RPMI8226 (cell line): Measurements from ENCODE around the gene TMEM132D.
A peak's percentile ranks its signal among the peaks of the same experiment; 100 is the strongest.
"Not testable (repeated sequence)": the region's sequence is repeated elsewhere in the genome, so short reads cannot be mapped to it uniquely, and the experiment has no call there.

Experiments used
- DNase-seq: peaks from one replicate; pipeline ENCODE4 v3.0.0-alpha.2; 2015

The TMEM132D gene

DNA sequence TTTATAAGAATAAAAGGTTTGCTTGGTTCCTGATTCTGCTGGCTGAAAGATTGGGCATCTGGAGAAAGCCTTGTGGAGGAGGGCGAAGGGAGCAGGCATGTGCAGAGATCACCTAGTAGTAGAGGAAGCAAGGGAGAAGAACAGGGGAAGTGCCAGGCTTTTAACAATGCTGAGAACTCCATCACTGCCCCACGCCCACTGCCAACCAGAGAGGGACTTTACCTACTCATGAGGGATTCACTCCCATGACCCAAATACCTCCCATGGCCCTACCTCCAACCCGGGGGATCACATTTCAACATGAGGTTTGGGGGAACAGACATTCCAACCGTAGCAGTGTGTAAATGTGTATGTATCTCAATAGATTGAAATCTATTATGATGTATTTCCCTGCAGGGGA, 690.3 kb downstream of the TMEM132D start:
- DNase-seq: no peak

DNA sequence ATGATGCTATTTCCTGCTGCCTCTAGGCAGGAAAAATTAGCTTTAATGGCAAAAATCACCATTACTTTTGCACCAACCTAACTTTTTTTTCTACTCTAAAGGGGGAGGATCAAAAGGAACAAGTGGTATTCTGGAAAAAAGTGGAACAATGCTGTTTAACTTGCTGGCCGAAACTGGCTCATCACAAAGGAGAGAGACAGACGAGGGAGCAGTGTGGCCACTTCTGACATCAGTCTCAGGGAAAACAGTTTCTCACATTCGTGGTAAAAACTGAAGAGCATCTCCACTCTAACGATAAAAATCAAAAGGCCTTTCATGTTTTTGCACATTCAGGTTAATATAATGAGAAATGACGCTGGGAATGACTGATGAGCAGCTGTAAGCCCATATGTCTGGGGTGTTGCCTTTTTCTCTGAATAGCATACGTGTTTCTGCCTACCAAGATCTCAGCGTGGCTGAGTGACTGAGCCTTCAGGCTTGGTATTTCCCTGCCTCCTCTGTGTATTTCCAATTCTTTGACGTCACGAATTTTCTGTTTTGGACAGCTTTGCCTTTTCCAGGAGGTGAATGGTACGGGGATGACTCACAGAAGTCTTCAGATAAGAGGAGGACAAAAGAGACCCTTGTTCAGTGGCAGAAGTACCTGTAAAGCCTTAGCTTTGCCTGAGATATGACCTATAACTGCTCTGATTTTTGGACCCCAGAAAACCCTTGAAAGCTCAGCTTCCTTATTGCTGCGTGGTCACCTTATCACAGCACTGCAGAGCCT, 691.8 kb downstream of the TMEM132D start:
- no peak for DNase-seq

DNA sequence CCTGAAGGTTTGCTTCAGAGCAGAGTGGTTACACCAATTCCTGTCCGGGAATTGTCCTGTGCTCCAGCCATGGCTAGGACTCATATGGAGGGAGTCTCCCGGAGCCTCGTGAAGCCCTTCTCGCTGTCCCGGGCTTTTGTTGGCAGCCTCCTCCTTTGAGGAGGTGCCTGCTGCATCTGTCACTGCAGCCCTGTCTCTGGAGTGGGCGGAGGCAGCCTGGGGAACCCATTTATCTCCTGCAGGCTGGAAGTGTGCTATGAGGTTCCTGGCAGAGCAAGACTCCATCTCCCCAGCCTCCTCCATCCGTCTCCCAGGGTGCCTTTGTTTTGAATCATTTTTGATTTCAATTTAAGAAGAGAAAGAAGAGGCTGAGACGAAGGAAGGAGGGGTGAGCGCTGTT, 695.3 kb downstream of the TMEM132D start:
- no peak for DNase-seq

DNA sequence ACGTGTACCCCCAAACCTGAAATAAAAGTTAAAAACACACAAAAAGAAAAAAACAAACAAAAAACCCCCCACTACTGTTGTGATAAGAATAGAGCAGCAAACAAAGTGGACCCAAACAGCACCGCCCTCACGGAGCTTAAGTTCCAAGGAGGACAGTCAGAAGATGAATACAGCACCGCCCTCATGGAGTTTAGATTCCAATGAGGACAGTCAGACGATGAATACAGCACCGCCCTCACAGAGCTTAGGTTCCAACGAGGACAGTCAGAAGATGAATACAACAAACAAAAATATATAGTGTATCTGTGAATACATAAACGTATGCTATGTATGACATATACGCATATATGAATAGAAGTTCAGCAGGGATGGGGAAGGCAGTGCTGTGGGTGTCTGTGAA, 696.7 kb downstream of the TMEM132D start:
- DNase-seq: no peak

DNA sequence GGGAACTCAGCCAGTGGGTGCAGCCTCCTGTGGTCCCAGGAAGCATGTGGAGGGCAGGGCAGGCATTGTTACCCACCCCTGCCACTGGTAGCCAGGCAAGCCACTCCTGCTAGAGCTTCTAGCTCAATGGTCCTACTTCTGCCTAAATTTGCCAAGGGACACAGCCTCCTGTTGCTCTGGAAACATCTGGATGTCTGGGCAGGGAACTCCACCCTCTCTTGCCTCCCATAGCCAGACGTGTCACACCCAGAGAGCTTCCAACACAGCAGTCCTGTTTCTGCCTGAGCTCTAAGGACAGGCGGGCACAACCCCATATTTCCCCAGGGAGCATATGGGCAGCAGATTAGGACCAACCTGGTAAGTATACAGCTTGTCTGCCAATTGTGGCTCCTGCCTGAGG, 700.4 kb downstream of the TMEM132D start:
- no peak for DNase-seq

DNA sequence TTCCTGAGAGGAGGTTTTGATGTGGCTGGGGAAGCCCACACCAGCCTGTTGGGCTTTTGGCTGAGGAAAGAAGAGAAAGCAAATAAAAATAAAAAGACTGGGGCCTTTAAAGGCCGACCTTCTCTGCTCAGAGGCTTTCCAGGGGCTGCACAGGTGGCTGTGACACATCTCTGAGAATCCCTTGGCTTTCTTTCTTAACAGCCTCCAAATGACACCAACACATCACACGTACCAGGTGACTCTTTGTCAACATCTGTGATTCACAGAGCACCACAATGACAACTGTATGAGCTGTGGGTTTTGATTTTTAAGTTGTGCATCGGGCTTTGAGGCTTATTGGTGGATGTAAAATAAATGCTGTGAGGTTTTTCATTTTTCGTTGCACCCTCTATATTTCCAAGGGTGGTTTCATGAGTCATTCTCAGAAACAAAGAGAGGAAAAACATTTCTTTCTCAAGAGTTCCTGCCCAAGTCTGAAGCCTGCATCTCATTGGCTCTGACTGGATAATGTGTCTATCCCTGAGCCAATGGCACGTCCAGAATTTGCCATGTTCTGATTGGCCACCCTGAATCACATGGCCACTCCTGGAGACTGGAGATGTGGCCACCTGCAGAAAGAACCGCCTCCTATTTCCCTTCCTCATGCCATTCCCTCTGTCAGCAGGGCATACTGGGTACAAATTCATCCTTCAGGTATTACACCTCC, 701.6 kb downstream of the TMEM132D start:
- no peak for DNase-seq

DNA sequence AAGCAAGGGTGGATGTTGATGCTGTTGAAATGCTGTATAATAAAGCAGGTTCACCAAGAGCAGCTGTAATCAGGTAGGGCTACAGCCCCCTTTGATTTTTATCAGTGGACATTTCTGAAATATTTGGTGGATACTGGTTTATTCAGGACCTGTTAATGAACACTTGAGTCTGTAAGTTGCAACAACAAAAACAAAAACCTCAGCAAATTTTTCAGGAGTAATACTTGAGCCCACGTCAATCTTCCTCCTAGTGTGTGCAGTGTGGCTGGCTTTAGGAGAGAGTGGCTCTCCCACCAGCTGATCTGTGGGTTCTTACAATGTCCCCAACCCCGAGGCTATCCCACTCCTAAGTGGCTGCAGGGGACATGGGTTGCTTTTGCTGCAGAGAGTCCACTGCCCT, 702.8 kb downstream of the TMEM132D start:
- DNase-seq: no peak

DNA sequence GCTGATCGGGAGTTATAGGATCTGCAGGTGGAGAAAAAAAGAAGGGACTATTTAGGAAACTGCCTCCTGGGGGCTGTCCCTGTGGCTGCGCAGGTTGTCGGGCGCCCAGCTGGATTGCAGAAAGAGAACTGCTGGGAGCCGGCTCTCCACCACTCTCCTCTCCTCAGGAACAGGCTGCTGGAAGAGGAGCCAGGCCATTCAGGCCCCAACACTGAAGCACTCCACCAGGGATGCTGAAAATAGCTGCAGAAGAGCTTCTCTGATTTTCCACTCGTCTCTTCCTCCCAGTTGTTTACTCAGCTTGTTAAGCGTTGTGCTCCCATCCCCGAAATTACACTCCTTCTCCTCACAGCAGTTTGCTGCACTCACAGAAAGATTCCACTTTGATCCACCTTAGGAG, 703.2 kb downstream of the TMEM132D start:
- no peak for DNase-seq

DNA sequence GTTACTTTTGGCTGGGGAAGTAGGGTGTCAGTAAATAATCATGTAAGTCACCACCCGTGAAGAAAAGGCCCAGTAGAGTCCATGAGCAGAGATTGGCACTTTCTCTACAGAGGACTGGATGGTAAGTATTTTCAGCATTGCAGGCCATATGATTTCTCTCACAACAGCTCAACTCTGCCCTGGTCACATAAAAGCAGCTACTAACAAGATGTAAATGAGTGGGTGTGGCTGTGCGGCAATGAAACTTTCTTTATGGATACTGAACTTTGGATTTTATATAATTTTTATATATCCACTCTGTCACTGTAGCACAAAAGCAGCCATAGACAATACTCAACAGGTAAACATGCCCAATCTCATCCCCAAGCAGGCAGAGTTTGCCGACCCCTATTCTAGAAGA, 706.9 kb downstream of the TMEM132D start:
- DNase-seq: no peak

DNA sequence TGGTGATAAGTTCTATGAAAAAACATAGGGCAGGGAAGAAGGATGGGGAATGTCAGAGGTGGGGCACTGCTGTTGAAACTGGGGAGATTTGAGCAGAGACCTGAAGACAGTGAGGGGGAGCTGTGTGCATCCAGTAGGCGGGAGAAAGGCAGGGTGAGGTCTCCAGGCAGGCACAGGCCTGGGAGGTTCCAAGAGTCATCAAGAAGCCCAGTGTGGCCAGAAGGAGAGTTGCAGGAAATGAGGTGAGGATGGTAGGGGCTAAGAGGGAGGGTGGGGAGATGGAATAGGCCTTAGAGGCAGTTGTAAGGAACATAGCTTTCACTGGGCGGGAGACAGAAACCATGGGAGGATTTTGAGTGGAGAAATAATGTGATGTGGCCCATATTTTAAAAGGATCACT, 708.7 kb downstream of the TMEM132D start:
- no peak for DNase-seq

DNA sequence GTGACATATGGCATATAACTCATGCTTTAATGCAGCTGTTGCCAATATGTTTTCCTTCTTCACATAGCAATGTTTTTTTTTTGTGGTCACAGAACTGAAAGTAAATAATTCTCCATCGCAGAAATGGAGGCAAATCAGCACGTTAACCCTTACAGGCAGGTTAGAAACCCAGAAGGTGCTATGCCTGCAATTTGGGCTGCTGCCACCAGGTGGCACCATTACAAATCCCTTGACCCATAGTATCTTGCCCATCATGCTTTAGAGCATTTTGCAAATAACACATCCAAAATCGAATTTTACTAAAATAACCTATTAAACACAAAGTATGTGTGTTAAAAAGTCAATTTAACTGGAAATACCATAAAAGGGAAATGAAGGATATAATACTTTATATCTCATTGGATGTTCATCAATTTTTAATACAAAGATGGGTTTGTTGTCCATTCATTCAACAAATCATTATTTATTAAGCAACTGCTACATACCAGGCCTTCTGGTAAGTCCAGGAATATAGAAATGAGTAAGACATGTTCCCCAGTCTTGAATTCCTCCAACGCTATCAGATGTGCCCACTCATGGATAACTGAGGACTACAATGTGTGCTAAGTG, 710.5 kb downstream of the TMEM132D start:
- peak; percentile 8 for DNase-seq

DNA sequence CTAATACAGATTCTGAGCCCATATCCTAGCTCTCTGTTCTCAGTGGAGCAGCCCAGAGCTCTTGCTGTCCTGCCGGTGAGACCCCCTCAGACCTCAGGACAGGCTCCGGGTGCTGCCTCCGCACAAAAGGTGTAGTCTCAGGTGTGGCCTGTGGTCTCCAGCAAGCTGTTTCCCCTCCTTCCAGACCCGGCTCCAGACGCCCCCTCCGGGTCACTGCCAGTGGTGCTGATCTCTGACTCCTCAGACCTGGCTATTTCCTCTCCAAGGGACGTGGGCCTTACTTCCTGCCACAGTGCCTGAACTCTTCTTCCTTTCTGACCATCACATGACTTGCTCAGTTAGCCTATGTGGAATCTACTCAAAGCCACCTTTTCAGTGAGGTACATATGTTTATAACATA, 713.0 kb downstream of the TMEM132D start:
- DNase-seq: peak; percentile 5

DNA sequence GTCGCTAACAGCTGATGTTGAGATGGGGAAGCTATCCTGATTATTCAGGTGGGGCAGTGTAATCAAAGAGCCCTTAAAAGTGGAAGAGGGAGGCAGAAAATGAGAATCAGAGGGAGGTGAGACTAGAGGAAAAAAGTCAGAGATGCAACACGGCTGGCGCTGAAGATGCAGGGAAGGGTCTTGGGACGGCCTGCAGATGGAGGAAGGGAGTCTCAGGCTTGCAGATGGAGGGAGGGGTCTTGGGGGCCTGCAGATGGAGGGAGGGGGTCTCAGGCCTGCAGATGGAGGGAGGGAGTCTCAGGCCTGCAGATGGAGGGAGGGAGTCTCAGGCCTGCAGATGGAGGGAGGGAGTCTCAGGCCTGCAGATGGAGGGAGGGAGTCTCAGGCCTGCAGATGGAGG, 713.9 kb downstream of the TMEM132D start:
- not testable (repeated sequence) for DNase-seq

DNA sequence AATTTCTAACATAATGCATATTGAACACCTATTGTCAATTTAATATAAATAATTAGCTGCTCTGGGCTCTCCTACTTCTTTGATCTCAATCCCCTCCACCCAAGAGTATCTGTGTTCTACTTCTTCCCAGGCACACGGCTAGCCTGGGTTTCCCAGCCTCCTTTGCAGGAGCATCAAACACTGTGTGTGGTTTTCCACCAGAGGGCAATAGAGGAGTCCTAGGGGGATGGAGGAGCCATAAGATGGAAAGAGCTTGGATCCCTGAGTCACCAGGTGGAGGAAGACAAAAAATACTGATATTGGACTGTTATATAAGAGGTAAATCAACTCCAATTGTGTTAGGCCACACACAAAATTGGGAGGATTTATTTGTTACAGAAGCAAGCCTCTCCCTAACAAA, 716.9 kb downstream of the TMEM132D start:
- peak; percentile 27 for DNase-seq

DNA sequence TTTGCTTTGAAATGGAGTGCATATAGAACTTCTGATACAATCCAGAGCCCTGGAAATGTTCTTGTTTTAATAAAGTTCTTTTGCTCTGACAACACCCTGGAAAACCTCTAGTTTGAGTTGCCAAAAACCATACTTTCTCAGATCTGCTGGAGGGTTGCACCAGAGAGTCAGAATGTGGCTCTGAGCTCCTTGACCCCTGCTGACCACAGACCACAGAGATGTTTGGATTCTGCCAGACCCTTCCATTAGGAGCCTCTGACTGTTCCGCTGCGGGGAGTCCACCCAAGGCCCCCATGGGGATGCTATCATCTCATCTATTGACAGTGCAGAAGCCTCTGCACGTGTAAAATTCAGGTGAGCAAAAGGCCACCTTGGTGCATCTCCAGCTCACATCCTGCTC, 718.0 kb downstream of the TMEM132D start:
- no peak for DNase-seq

DNA sequence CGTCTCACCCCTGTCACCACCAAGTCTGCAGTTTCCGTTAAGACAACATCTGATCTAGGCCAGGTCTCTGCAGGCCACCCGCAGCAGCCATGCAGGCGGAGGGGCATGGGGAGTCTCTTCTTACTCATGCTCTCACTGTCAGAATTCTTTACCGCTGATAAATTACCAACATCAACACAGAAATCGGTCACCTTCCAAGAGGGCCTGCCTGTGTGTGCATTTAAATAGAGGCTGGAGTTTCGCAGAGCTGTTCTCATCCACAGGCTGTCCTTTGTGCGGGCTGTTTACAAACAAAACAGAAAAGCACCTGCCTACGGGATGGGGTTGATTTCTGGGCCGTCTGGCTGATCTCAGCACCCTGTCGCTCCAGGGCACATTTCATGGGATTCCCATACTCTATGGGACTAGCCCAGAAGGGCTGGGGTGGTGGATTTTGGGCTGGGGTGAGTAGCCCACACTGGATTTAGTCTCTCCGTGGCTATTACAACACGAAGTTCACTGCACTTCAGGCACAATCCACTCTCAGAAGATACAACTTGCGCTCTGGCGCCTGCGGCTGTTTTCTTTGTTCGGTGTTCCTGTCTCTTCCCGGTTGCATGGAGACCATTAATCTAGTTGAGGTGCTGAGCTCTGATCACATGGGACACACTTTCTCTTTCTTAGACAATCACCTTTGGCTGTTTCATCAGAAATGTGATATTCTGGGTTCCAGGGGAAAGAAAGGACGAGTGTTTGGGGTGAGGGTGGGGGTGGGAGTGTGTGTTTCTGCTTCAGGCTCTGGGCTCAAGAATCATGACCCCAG, 719.5 kb downstream of the TMEM132D start:
- no peak for DNase-seq

DNA sequence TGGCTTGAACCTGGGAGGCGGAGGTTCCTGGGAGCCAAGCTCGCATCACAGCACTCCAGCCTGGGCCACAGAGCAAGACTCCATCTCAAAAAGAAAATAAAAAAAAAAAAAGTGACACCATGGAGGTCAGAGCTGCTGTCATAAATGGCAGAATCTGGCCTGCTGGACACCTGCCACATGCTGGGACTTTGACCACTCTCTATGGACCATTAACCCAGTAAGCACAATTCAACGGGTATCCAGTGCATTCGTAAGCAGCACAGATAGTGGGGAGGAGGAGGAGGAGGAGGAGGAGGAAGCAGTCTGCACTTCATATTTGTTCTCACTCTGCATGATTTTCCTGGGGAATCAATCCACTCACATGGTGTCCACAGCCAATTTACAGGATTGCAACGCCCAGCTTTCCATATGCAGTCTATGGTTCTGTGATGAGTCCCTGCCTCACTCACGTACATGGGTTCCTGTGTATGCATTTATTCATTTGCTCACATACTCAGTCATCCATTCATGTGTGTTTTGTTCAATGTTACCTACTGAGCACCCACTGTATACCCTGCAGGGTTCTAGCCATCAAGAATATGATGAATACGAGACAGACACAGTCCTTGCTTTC, 723.8 kb downstream of the TMEM132D start:
- DNase-seq: no peak

DNA sequence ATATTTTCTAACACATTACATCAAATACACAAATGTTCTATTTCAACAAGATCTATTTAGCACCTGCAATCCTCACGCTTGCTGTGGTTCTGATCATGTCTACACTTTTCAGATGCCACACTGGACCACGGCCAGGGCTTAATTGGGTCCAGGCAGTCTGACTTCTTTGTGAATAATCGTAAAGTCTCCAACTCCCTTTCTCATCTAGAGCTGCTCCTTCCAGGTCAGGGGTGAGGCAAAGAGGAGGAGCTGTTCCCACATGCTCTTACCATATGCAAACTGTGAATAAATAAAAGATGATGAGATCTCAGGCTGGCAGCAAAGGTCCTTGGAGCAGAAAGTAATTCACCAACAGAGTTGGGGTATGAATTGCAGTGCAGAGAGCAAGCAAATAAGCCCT, 733.9 kb downstream of the TMEM132D start:
- no peak for DNase-seq

DNA sequence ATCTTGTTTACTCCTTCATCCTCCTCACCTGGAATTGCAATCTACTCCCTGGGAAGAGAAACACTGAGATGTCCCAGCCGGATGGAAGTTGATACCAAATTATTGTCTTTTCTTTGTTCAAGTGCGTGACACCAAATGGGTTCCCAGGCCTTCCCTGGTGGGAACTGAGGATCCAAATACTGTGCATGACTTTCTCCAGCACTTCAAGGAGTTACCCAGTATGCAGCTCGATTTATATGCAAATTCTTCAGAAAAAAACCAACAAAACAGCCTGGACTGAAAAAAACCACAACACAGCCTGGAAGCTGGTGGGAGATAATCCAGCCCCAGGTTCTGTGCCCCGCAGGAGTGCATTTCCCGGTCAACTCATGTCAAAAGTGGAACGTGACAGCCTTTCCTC, 740.0 kb downstream of the TMEM132D start:
- no peak for DNase-seq

DNA sequence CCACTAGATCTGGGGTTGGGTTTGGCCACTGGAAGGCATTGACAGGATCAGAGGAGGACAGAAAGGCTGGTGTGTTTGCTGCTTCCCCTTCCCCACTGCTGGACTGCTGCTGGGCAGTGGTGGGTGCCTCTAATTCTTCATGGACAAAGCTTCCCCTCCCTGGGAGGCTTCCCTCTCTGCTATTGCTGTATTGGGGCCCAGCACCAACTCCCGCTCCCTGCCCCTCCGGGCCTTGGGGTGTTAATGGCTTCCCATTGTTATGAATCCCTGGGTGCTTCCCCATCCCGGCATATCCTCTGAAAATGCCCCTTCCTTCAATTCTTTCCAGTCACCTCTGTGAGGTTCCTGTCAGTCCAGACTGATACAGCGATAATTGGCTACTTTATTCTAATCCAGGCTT, 740.4 kb downstream of the TMEM132D start:
- no peak for DNase-seq

DNA sequence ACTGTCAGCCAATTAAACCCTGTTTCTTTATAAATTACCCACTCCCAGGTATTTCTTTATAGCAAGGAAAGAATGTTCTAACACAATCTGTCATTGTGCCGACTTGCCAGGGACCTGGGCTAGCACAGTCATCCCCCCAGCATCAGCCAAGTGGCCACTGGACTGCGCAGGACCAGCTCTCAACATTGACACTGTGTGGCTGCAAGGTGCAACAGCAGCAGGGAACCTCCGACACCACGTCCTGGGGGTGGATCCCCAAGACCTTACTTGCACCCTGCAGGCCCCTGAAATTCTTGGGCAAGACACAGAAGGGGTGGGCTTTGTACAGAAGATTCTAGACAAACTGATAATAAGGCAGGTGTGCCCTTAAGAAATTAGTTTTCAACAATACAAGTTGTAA, 741.0 kb downstream of the TMEM132D start:
- no peak for DNase-seq

DNA sequence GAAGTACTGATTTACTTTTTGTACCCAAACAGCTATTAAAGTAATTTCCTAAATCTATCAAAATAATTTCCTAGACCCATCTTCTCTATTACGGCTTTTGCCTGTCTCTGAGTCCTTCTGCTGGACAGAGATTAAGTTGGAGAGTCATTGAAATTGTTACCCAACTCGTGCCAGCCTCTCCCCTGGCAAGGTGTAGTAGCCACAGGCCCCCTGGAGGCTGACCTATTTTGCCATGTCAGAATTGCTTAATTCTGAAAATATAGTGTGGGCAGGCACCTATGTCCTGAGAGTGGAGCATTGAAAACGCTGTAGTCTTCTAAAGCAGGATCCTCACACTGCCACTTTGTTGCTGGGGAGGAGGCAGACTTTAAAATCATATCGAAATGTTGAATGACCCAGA, 742.3 kb downstream of the TMEM132D start:
- no peak for DNase-seq

DNA sequence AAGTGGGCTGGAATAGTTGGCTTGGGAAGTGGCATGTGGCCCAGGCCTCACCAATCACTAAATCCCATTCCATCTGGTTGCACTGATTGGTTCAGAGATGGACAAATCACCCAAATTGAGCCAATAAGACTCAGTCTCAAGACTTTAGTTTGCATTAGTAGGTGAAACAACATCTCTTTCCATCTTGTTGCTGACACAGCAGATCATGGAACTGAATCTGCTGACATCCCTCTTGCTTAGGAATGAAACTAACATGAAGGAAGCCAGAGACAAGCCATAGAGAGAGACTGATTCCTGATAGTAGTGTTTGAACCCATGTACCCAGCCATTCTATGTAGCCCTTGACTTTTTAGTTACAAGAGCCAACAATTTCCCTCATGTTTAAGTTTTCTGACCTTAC, 743.5 kb downstream of the TMEM132D start:
- no peak for DNase-seq
